ENCODE data around the gene ZNF792. TPM values are rescaled to one million over a fixed set of nuclear protein-coding genes. Genes with fewer than 3 reads are reported as not detected.

ZNF792 gene
- total RNA-seq: 16.6 TPM

DNA sequence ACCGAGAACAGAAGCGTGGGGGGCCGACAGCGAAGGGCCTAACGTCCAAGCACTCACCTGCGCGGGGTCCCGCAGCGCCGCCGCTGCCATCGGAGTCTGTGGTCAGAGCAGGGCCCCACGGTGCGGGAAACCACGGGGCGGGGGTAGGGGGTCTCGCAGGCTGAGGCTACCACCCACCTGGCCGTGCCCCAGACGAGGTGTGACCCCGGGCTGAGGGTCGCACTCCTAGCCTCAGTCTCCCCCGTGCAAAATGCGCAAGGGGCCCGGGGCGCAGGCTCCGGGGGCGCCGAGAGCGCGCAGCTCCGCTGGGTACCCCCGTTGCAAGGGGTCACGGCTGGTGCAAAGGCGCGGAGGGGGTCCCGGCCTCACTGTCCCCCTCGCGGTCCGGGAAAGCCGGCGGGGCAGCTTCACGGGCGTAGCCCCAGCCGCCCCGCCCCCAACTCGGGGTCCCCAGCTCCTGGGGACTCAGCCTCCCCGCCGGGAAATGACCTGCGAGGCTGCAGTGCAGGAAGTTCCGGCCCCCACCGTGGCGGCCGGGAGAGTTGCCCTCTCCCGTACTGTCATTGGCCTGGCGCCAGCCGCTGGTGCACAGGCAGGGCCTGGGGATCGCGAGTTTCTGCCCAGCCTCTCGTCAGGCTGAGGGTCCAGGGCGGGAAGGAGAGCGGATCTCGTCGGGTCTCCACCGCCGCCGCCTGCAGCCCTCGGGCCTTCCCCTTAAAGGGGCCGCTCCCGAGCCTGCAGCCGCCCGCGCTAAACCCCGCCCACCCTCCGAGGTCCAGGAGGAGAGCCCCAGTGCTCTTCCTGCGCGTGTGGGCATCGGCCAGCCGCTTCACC lies at the start of gene ZNF792:
Gene ZNF792 (minus strand): TSS at position 657 of the 834 bp plus-strand sequence. CDS start 567 bp downstream, at position 90.

DNA sequence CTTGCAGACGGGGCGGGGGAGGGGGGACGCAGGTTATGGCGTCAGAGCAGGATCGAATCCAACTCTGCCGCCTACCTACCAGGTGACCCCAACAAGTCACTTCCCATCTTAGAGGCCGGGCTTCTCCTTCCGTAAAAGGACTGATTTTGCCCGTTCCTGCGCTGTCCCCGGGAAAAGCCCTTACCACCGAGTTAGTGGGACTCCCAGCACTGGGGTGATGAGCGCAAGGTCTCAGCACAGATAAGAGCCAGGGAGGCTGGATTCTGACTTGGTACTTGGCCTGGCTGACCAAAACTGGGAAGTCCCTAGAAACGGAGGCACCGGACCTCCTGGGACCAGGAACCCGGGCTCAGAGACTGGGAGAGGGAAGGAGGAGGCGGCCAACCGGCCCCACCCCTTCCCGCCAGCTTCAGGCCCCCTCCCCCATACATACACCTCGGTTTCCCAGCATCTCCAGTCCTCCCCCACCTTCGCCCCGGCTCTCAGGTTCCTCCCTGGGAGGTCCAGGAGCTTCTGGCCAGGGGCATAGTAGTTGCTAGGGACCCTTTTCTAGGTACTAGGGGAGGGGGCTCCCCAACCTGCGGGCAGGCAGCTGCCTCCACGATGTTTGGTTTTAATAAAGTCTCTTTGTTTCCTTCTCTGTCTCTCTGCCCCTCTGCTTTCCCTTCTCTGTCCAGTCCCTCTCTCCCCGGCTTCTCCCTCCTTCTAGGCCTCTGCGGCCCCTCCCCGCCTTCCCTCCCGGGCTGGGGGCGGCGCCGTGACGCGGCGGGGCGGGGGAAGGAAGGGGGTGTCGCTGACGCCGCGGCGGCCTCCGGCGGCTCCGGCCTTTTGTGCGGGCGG lies 35.7 kb upstream of the ZNF792 start, which contains the start of gene GRAMD1A:
Gene GRAMD1A (plus strand): TSS at position 826 of the 840 bp plus-strand sequence. CDS start 156 bp downstream, outside the sequence.

DNA sequence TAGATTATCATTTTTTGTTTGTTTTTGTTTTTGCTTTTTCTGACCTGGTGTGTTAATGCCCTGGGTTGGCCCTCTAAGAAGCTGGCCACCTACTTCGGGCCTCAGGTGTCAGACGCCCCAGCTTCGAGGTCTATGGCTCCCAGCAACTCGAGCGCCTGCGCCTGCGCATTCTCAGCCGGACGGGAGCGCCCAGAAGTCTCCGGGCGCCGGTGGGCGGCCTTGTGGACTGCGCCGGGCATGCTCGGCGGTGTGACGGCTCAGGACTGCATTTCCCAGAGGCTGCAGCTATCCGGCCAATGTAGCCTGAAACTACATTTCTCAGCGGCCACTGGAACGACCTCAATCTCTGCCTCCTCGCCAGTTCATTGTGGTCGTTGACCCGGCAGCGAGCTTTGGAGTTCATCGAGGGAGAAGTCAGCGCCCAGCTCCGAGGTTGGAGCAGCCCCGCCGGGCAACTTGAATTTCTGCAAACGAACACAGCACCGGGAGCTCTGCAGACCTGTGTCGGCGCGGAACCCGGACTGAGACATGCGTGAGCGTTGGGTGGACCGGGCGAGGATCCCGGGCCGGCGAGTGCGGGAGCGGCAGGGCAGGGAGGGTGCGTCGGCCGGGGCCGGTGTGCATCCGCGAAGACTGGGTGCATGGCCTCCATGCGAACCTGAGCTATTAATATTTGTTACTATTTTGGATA lies 37.2 kb downstream of the ZNF792 start, which contains the start of gene ZNF30:
Gene ZNF30 (plus strand): TSS at position 219 of the 691 bp plus-strand sequence. CDS start 3,045 bp downstream, outside the sequence.

Other genes with a start within 250 kb of the ZNF792 start
- 30.9 TPM for gene ZNF181, start 230.0 kb downstream of the ZNF792 start, total RNA-seq
- gene ZNF599, start 191.0 kb downstream of the ZNF792 start, total RNA-seq: 14.3 TPM
- 9.0 TPM for gene ZNF30, start 37.3 kb downstream of the ZNF792 start, total RNA-seq
- gene GRAMD1A, start 36.1 kb upstream of the ZNF792 start, total RNA-seq: 47.1 TPM
- 3.9 TPM for gene SCN1B, start 66.2 kb upstream of the ZNF792 start, total RNA-seq
- 0.23 TPM for gene HPN, start 77.5 kb upstream of the ZNF792 start, total RNA-seq
- not detected for gene FXYD3, start 151.6 kb upstream of the ZNF792 start, total RNA-seq
- gene LGI4, start 170.8 kb upstream of the ZNF792 start, total RNA-seq: 15.0 TPM
- gene FXYD1, start 174.6 kb upstream of the ZNF792 start, total RNA-seq: 3.2 TPM
- 22.1 TPM for gene FXYD7, start 179.0 kb upstream of the ZNF792 start, total RNA-seq
- gene FXYD5, start 190.5 kb upstream of the ZNF792 start, total RNA-seq: 0.46 TPM